Fibroblast of lung (primary cell): ENCODE measurements around the gene FANCI. TPM values are rescaled to one million over a fixed set of nuclear protein-coding genes. Genes with fewer than 3 reads are reported as not detected.

Source experiments
- DNase-seq, 2 donors: peaks; one replicate each; pipeline versions ENCODE4 v3.0.0 to v3.0.0-alpha.2; 2010; ENCODE audit warnings: low read depth in 2 of 2
- H2AFZ ChIP-seq: 2 replicates; pipeline ENCODE4 v1.5.1; 2012; ENCODE audit warnings: low read length, control low read depth, inconsistent platforms
- H3K27ac ChIP-seq: 2 replicates; pipeline ENCODE4 v1.5.1; 2011; ENCODE audit warnings: low read length, control low read depth; ENCODE audit not compliant: insufficient read depth
- H3K27me3 ChIP-seq: 2 replicates; pipeline ENCODE4 v1.5.1; 2011; ENCODE audit warnings: mild to moderate bottlenecking, low read length; ENCODE audit not compliant: control insufficient read depth, insufficient read depth
- H3K36me3 ChIP-seq: 2 replicates; pipeline ENCODE4 v1.5.1; 2011; ENCODE audit warnings: low read length; ENCODE audit not compliant: control insufficient read depth, insufficient read depth
- H3K4me1 ChIP-seq: 2 replicates; pipeline ENCODE4 v1.5.1; 2011; ENCODE audit warnings: low read length; ENCODE audit not compliant: control insufficient read depth, insufficient read depth; ENCODE audit errors: extremely low read depth
- H3K4me2 ChIP-seq: 2 replicates; pipeline ENCODE4 v1.5.1; 2011; ENCODE audit warnings: low read length, control low read depth; ENCODE audit not compliant: insufficient read depth; ENCODE audit errors: extremely low read depth
- H3K4me3 ChIP-seq, 4 experiments: fragments of 200-600 bp in 1 of 4; sonication (generic) in 1 of 4; replicated peaks in 1 of 4; 2 replicates each; pipeline ENCODE4 v1.5.1; 2011 to 2016; ENCODE audit warnings: low read length in 4 of 4, low read depth in 3 of 4, mild to moderate bottlenecking in 3 of 4, control low read depth in 2 of 4, inconsistent platforms in 1 of 4, mixed read lengths in 1 of 4; ENCODE audit not compliant: insufficient read depth in 1 of 4; ENCODE audit errors: control extremely low read depth in 1 of 4
- H3K79me2 ChIP-seq: 2 replicates; pipeline ENCODE4 v1.5.1; 2012; ENCODE audit warnings: mild to moderate bottlenecking, low read length, inconsistent platforms; ENCODE audit not compliant: control insufficient read depth, insufficient read depth
- H3K9ac ChIP-seq: 2 replicates; pipeline ENCODE4 v1.5.1; 2011; ENCODE audit warnings: mild to moderate bottlenecking, low read length, control low read depth; ENCODE audit not compliant: insufficient read depth
- H3K9me3 ChIP-seq: 2 replicates; pipeline ENCODE4 v1.5.1; 2012; ENCODE audit warnings: low read depth, low read length; ENCODE audit not compliant: control insufficient read depth, insufficient read depth
- H4K20me1 ChIP-seq: 2 replicates; pipeline ENCODE4 v1.5.1; 2011; ENCODE audit warnings: low read length; ENCODE audit not compliant: control insufficient read depth, insufficient read depth; ENCODE audit errors: extremely low read depth
- EZH2 ChIP-seq: IDR thresholded peaks from 2 replicates; pipeline ENCODE4 v1.5.1; 2012; ENCODE audit warnings: low read length, control low read depth, mild to moderate bottlenecking; ENCODE audit errors: missing control alignments
- polyA plus RNA-seq, 2 donors: library from polyadenylated mRNA; depleted of rRNA in 1 of 2; stranded (reverse) in 1 of 2; unstranded in 1 of 2; fragments of >200 nt; gene quantifications; 2 replicates each; pipeline ENCODE4 v1.2.1, GENCODE V29; 2011 to 2012; ENCODE audit warnings: missing spikeins in 1 of 2
- total RNA-seq: library from RNA; depleted of rRNA; stranded (reverse); fragments of >200 nt; gene quantifications from 2 replicates; pipeline ENCODE4 v1.2.1, GENCODE V29; 2014
- TF ChIP-seq, protein P1 (sequence below), 2 donors: IDR thresholded peaks in 1 of 2; conservative IDR thresholded peaks in 1 of 2; 1 replicate in 1 of 2; 2 replicates in 1 of 2; pipeline ENCODE4 v1.5.1; 2011 to 2012; ENCODE audit warnings: low read length in 2 of 2, control low read depth in 1 of 2, inconsistent platforms in 1 of 2, low read depth in 1 of 2, mild to moderate bottlenecking in 1 of 2

The FANCI gene
- total and polyA plus RNA-seq, 2 donors (not counting 1 experiment from before 2014, with no cell fraction given) = 12.6 to 13.4 TPM

DNA sequence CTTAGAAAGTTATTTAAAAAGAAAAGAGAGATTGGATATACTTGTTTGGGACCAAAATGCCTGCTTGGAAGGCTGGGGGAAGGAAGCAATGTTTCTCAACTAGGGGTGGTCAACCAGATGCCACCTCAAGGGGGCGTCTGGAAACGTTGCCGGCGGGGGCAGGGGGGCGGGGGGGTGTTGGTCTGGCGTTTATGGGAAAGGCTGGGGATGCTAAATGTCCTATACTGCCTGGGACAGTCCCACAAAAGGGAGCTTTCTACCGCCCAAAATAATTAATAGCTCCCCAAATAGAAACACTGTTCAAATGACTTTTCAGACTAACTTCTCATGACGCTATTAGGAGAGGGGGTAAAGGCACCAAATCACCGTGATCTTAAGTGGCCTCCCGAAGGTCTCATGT lies 88.7 kb downstream of the FANCI start:
- Histone ChIP-seq H3K27me3 (no peaks in the 10 kb centered on the region), H3K4me2 (peak overlapping the region; percentile 81), H3K27ac (no peak overlapping the region), H3K4me1 (peaks cover 10% of the 10 kb centered on the region), H3K9ac (no peak overlapping the region), H4K20me1 (no peaks in the 10 kb centered on the region), H2AFZ (no peak overlapping the region), H3K36me3 (peaks cover 37% of the 10 kb centered on the region), H3K9me3 (no peaks in the 10 kb centered on the region), H3K79me2 (peaks cover 53% of the 10 kb centered on the region), H3K4me3 (peak overlapping the region in 2 of 4 experiments; percentile 28 to 85)
- TF ChIP-seq, protein P1, sequence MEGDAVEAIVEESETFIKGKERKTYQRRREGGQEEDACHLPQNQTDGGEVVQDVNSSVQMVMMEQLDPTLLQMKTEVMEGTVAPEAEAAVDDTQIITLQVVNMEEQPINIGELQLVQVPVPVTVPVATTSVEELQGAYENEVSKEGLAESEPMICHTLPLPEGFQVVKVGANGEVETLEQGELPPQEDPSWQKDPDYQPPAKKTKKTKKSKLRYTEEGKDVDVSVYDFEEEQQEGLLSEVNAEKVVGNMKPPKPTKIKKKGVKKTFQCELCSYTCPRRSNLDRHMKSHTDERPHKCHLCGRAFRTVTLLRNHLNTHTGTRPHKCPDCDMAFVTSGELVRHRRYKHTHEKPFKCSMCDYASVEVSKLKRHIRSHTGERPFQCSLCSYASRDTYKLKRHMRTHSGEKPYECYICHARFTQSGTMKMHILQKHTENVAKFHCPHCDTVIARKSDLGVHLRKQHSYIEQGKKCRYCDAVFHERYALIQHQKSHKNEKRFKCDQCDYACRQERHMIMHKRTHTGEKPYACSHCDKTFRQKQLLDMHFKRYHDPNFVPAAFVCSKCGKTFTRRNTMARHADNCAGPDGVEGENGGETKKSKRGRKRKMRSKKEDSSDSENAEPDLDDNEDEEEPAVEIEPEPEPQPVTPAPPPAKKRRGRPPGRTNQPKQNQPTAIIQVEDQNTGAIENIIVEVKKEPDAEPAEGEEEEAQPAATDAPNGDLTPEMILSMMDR (conservative IDR thresholded peaks at IDR 0.05 in 1 of 2, IDR thresholded peaks at IDR 0.05 in 1 of 2; ENCODE audit: low read depth in 1 of 2, low read length in 2 of 2) = peak; percentile 23 to 32
- no peak for TF ChIP-seq EZH2
- peak; percentile 16 to 17 for DNase-seq

DNA sequence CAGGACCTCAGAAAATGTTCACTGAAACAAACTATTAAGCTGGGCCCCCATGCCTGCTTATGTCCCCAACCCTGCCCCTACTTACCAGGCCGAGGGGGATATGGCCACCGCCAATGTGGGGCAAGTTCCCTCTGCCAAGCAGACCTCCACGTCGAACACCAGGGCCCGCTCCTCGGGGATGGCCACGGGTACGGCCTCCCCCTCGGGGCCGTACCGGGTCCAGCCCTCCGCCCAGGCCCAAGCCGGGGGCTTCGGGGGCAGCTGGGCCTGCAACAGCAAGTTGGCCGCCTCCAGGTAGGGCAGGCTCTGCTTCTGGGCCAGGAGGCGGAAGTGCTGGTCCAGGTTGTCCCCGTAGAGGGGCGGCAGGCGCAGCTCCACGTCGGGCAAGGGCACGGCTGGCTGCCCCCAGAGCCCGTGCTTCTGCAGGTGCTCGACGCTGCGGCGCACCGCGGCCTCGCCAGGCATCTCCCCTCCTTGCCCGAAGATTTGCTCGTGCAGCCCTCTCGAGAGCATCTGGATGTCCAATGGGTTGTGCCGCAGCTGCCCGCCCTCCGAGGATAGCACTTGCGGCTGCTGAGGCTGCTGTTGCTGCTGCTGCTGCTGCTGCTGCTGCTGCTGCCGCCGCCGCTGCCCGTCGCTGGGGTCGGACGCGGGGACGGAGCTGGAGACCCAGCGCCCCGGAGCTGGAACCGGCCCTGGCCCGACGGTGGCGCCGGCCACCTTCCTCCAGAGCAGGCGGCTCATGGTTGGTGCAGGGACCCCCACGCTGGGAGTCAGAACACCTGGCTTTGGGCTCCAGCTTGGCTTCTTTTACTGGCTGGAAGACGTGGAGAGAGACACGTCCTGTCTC lies 89.5 kb downstream of the FANCI start:
- H3K4me1 ChIP-seq = peaks cover 10% of the 10 kb centered on the region
- no peak for DNase-seq
- H3K36me3 ChIP-seq = peaks cover 34% of the 10 kb centered on the region
- H2AFZ ChIP-seq = no peak overlapping the region
- peaks cover 53% of the 10 kb centered on the region for H3K79me2 ChIP-seq
- peak overlapping the region; percentile 85 to 90 (median 90) for H3K4me3 ChIP-seq
- H3K4me2 ChIP-seq = peak overlapping the region; percentile 81
- no peaks in the 10 kb centered on the region for H3K9me3 ChIP-seq
- no peaks in the 10 kb centered on the region for H4K20me1 ChIP-seq
- no peak overlapping the region for H3K27ac ChIP-seq
- H3K9ac ChIP-seq = peak overlapping the region; percentile 93
- TF ChIP-seq, protein P1 (conservative IDR thresholded peaks at IDR 0.05 in 1 of 2, IDR thresholded peaks at IDR 0.05 in 1 of 2; ENCODE audit: low read depth in 1 of 2, low read length in 2 of 2) = no peak
- no peak for TF ChIP-seq EZH2
- H3K27me3 ChIP-seq = peaks cover 3% of the 10 kb centered on the region

DNA sequence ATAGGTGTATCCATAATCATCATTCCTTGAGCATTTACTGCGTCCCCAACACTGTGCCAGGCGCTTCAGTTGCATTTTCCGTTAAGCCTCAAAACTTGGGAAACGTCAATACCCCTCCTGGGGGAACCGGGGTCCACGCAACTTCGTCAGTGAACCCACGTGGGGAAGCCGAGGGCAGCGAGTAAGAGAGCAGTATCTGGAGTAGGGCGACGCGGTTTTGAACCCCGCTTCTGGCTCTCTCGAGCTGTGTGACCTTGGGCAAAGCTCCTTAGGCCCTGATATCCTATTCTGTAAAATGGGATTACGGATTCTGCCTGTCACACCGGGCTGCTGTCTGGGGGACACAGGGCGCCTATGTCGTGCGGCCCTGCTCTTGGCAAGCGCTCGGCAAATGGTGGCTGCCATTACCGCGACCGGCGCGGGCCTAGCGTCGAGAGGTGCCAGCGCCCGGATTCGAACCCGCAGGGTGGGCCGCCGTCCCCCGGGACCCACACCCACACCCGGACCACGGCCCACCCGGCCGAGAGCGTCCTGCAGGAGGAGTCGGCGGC lies 90.3 kb downstream of the FANCI start:
- DNase-seq = peak in 1 of 2 donors; percentile 9
- Histone ChIP-seq H3K9ac (peak overlapping the region; percentile 93), H3K27me3 (peaks cover 4% of the 10 kb centered on the region), H4K20me1 (no peaks in the 10 kb centered on the region), H2AFZ (peak overlapping the region; percentile 63), H3K4me1 (peaks cover 10% of the 10 kb centered on the region), H3K4me2 (peak overlapping the region; percentile 61), H3K36me3 (peaks cover 26% of the 10 kb centered on the region), H3K27ac (peak overlapping the region; percentile 91), H3K9me3 (no peaks in the 10 kb centered on the region), H3K4me3 (peak overlapping the region; percentile 85 to 90 (median 90)), H3K79me2 (peaks cover 49% of the 10 kb centered on the region)
- TF ChIP-seq, protein P1 (conservative IDR thresholded peaks at IDR 0.05 in 1 of 2, IDR thresholded peaks at IDR 0.05 in 1 of 2; ENCODE audit: low read depth in 1 of 2, low read length in 2 of 2) = no peak
- no peak for TF ChIP-seq EZH2
